Fibroblast of peridontal ligament (primary cell): Measurements from ENCODE around the gene LRPAP1.
"Not testable (repeated sequence)": the region's sequence is repeated elsewhere in the genome, so short reads cannot be mapped to it uniquely, and the experiment has no call there.

Source experiments
- DNase-seq: peaks from one replicate; pipeline ENCODE4 v3.0.0-alpha.2; 2010; ENCODE audit errors: extremely low read depth

The LRPAP1 gene

DNA sequence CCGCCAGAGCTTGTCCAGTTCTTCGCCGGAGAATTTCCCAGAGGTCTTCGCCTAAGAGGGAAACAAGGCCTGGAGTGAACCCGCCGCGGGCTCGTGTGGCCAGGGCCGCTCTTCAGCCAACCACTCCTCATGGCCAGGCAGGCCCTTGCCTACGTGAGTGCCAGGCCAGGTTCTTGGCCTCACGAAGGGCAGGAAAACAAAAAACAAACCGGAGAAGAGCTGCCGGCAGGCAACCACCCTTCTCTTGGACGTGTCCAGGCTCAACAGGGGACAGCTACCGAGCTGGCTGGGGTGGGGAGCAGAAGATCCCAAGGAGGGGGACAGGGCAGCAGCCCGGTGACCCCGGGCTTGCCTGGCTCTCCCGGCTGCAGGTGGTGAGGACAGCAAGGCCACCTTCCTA, 13.3 kb downstream of the LRPAP1 start:
- no peak for DNase-seq

GRCh38 chr4:3518511-3518880, 13.7 kb downstream of the LRPAP1 start:
- DNase-seq = no peak

- DNase-seq = no peak
These were observed 14.3 kb downstream of the LRPAP1 start for GRCh38 chr4:3517731-3518510.

GRCh38 chr4:3516836-3517730, 15.1 kb downstream of the LRPAP1 start:
- no peak for DNase-seq

DNA sequence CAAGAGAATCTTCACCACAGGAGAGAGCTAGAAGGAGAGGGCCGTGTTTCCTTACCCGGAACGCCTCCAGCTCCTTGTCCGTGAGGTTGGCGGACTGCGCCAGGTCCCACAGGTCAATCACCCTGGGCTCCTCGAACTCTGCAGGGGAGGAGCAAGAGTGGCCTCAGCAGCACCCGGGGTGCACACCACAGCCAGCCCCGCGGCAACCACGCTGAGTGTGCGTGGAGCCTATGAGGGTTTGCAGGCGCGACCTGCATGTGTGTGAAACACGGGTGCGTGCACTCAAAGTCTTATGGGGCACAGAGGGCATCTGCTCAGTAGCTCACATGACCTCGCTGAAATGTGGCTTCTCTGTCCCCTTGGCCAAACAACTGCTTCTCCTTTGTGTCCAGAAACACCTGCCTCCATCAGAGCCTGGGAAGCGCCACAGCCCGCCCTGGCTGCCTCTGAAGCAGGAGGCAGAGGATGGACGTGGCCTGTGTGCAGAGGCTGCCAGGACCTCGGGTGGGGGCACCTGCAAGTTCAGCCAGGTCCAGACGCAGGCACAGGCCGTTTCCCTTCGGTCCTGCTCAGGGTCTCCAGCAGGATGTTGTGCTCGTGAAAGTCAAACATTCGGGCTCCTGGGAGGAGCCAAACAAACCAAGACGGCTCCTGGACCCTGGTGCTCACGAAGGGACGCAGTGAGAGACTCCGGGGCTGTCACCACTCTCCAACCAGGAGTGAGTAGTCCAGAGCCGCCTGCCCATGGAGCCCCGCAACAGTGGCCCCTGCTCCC, 16.0 kb downstream of the LRPAP1 start:
- DNase-seq = no peak

- DNase-seq = no peak
These were observed 16.6 kb downstream of the LRPAP1 start for GRCh38 chr4:3515646-3516045.

DNA sequence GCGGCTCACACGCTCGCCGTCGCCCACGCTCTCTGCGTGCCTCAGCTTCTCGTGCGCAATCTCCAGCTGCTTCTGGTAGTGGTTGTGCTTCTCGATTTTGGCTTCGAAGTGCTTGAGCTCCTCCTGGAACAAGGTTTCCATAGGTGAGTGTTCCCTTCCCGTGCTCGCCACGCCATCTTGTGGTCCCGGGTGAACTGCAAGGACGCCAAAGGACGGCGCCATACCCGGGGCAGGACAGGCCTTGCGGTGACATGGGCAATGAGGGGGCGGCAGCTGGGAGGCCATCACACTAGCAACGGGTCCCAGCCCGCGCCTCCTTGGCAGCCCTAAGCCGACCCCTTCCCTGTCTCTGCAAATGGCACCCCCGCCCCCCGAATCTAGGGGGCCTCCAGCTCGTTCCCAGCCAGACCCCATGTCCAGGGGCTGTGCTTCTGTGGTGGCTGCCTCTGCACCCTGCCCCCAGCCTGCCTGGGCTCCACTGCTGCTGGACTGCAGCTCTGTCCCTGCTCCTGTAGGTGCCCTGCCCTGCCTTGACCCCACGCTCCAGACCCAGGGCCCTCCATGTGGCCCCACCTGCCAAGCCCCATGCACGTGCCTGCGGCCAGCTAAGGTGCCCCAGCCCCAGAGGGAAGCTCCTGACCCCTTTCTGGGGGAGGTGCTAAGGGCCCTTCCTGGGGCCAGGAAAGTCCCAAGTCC, 17.3 kb downstream of the LRPAP1 start:
- no peak for DNase-seq

DNA sequence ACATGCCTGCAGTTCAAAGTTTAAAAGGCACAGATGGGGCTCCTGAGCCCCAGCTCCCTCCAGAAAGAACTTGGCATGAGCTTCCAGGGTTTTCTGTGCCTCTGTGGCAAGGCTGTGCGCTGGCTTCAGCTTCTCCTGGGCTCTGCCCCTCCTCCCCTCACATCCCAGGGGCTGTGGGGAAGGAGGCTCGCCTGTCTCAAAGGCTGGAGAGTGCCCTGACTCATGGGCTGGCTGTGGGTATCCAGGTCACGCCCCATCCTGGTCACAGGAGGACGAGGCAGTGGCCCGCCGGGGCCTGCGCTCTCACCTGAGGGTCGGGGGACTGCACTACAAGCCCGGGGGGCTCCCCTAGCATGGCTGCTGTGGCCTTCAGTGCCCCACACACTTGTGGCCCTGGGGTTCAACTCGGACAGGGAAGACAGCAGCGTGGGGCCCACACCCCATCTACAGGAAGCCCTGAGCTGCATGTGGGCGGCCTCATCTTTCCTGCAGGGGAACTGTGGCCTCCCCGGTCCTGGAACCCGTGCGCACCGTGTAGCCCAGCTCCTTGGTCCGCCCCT, 17.9 kb downstream of the LRPAP1 start:
- DNase-seq = no peak

GRCh38 chr4:3513807-3514206, 18.4 kb downstream of the LRPAP1 start:
- no peak for DNase-seq

GRCh38 chr4:3512719-3513118, 19.5 kb downstream of the LRPAP1 start:
- no peak for DNase-seq

- no peak for DNase-seq
These were observed 19.9 kb downstream of the LRPAP1 start for GRCh38 chr4:3512279-3512678.

GRCh38 chr4:3511601-3512000, 20.6 kb downstream of the LRPAP1 start:
- not testable (repeated sequence) for DNase-seq

- no peak for DNase-seq
These were observed 21.0 kb downstream of the LRPAP1 start for GRCh38 chr4:3511187-3511586.

DNA sequence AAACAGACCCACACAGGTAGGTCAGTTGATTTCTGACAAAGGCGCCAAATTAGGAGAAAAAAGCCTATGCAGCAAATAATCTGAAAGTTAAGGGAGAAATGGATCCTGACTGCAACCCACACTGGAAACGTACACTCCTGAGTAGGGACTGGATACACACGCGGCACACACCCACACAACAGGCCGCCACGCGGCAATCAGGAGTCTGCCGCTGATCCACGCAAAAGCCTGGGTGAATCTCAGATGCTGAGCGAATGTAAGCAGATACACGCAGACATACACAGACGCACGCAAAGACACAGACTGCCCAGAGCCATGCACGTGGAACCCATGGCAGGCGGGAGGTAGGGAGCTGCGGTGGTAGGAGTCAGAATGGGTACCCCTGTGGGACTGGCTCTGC, 21.7 kb downstream of the LRPAP1 start:
- no peak for DNase-seq

DNA sequence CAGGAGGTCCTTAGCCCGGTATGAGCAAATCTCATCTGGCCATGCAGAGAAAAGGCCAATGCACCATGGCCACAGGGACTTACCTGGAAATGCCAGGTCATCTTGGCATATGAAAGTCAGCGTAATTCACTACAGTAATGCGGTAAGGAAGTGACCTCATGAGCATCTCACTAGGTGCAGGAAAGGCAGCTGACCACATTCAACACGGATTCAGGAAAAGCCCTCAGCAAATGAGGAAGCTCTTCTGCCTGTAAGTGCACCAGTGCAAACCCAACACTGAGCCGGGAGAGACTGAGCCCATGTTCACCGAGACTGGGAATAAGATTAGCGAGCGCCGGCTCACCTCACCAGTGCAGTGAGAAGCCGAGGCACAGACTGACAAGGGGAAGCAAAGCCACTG, 23.7 kb downstream of the LRPAP1 start:
- no peak for DNase-seq

- DNase-seq = no peak
These were observed 27.0 kb downstream of the LRPAP1 start for GRCh38 chr4:3505231-3505630.

DNA sequence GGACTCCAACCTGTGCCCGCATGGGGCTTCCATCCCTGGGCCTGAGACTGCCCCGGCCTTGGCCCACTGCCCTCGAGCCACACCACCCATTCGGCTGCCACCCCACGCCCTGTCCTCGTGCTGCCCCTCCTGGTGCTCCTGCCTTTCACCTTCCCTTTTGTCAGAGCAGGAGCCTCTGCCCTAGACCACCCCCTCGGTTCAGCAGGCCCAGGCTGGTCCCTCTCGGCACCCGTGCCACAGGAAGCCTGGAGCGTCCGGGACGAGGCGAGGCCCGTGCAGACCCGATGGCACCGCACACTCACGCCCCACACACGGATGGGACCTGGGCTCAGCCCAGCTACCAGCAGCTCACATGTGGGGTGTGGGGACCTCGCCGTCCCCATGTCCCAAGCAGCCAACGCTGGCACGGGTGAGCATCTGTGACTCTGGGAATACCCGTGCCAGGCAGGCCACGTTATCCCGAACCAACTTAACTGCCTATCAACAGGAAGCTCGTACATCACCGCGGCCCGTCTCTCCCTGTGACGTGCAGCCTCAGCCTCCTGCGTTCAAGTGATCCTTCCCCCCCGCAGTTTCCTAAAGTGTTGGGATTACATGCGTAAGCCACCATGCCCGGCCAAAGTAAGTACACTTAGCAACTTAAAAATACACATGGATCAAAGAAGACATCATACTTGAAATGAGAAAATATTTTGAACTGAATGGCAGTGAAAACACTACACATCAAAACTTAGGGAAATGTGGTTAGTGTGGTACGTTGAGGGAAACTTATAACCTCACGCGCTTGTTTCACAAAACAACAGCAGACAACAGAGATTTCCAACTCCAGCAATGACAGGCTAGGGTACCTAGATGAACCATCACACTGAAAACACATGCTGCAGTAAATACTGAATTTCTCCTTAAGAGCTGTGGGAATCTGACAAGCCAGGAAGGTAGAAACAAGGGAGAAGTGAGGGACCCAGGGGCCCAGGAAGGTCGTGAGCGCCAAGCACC, 29.0 kb downstream of the LRPAP1 start:
- DNase-seq = no peak

DNA sequence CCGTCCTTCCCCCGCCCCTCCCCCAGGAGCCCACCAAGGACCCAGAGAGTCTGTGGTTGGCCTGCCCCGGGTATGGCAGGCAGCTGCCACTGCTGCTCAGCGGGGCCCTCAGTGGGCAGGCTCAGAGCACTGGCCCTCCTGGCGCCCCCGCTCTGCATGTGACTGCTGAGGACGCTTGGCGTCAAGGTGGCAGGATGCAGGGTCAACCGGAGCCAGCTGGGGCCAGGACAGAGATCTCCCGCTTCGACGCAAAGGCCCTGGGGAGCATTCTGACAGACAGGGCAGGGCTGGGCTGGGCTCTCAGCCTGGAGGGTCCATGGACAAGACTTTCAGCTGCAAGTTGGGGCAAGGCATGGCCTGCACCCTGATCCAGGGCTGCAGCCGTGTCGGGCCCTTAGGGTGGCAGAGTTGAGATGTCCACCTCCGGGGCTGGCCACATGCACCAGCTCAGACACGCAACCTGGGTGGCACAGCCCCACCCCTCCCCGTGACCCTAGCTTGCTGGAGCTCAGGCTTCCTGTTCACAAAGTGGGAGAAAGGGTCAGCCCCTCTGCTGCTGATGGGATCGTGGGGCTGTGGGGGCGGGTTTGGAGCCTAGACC, 30.3 kb downstream of the LRPAP1 start:
- no peak for DNase-seq

DNA sequence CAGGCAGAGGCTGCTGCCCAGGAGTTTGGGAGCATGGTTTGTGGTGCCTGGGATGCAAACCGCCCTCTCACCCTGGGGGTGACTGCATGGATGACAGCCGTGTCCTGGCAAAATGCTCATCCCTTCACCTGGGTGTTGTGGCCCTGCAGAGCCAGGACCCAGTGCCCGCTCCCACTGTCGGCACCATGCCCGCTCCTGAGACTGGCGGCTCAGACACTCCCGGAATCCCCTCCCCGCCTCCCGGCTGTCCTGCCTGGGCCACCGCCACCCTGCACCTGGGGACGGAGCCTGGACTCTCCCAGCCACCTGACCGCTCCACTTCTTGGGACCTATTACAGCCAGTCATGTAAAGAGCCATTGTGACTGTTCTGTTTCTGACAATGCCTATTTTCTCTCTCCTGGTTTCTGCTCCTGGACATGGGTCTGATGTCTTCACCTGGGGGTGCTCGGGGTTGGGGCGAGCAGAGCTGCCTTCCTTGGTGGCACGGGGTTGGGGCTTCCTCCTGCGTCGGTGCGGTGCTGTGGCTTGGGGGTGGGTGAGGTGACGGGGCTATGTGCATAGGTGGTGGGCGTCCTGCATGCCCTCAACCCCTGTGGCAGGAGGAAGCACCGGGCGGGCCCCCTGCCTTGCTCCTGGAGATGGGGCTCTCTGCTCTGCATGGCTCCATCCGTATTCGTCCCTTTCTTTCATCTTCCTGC, 30.9 kb downstream of the LRPAP1 start:
- no peak for DNase-seq
